ENCODE data around the gene PTPRD. TPM values are rescaled to one million over a fixed set of nuclear protein-coding genes. Genes with fewer than 3 reads are reported as not detected.

PTPRD gene
- total RNA-seq, 1 donor from 2014 or later, result 139 TPM

GRCh38 chr9:8622222-8622802, 1990.5 kb downstream of the PTPRD start:
- no peak overlapping the region for H3K4me3 Mint-ChIP-seq
- TF ChIP-seq CTCF (conservative IDR thresholded peaks at IDR 0.05), result no peak
- H3K27ac Mint-ChIP-seq (ENCODE audit: unreplicated experiment), result no peak overlapping the region
- no peaks in the 10 kb centered on the region for H3K4me1 Mint-ChIP-seq
- no peaks in the 10 kb centered on the region for H3K27me3 Mint-ChIP-seq (ENCODE audit: low read depth)
- no peak for DNase-seq (ENCODE audit: low read depth, low spot score)
- no peaks in the 10 kb centered on the region for H3K9me3 Mint-ChIP-seq
- H3K36me3 Mint-ChIP-seq (ENCODE audit: low read depth), result peaks cover 4% of the 10 kb centered on the region

GRCh38 chr9:8621416-8621815, 1991.4 kb downstream of the PTPRD start:
- DNase-seq (ENCODE audit: low read depth, low spot score), result no peak
- Mint-ChIP-seq H3K36me3 (ENCODE audit: low read depth) (no peaks in the 10 kb centered on the region), H3K4me3 (no peak overlapping the region), H3K27me3 (ENCODE audit: low read depth) (no peaks in the 10 kb centered on the region), H3K9me3 (no peaks in the 10 kb centered on the region), H3K27ac (ENCODE audit: unreplicated experiment) (no peak overlapping the region), H3K4me1 (no peaks in the 10 kb centered on the region)
- no peak for TF ChIP-seq CTCF (conservative IDR thresholded peaks at IDR 0.05)

- no peaks in the 10 kb centered on the region for H3K9me3 Mint-ChIP-seq
- peaks cover 3% of the 10 kb centered on the region for H3K36me3 Mint-ChIP-seq (ENCODE audit: low read depth)
Measured at GRCh38 chr9:8616414-8616813, 1996.4 kb downstream of the PTPRD start.

GRCh38 chr9:8614926-8615440, 1997.8 kb downstream of the PTPRD start:
- no peak for TF ChIP-seq CTCF (conservative IDR thresholded peaks at IDR 0.05)
- H3K27ac Mint-ChIP-seq (ENCODE audit: unreplicated experiment), result no peak overlapping the region
- no peak overlapping the region for H3K4me3 Mint-ChIP-seq
- no peak for DNase-seq (ENCODE audit: low read depth, low spot score)
- H3K27me3 Mint-ChIP-seq (ENCODE audit: low read depth), result no peaks in the 10 kb centered on the region
- peaks cover 12% of the 10 kb centered on the region for H3K4me1 Mint-ChIP-seq
- peaks cover 3% of the 10 kb centered on the region for H3K36me3 Mint-ChIP-seq (ENCODE audit: low read depth)
- no peaks in the 10 kb centered on the region for H3K9me3 Mint-ChIP-seq

More at GRCh38 chr9:8616414-8616813, 1996.4 kb downstream of the PTPRD start:
- Mint-ChIP-seq H3K4me1 (peaks cover 12% of the 10 kb centered on the region), H3K27ac (ENCODE audit: unreplicated experiment) (no peak overlapping the region), H3K4me3 (no peak overlapping the region), H3K27me3 (ENCODE audit: low read depth) (no peaks in the 10 kb centered on the region)
- TF ChIP-seq CTCF (conservative IDR thresholded peaks at IDR 0.05), result no peak
- DNase-seq (ENCODE audit: low read depth, low spot score), result no peak

- DNase-seq (ENCODE audit: low read depth, low spot score), result no peak
- no peak for TF ChIP-seq CTCF (conservative IDR thresholded peaks at IDR 0.05)
- H3K4me1 Mint-ChIP-seq, result peaks cover 12% of the 10 kb centered on the region
- H3K4me3 Mint-ChIP-seq, result no peak overlapping the region
- no peaks in the 10 kb centered on the region for H3K27me3 Mint-ChIP-seq (ENCODE audit: low read depth)
- H3K9me3 Mint-ChIP-seq, result no peaks in the 10 kb centered on the region
- H3K36me3 Mint-ChIP-seq (ENCODE audit: low read depth), result peaks cover 3% of the 10 kb centered on the region
- no peak overlapping the region for H3K27ac Mint-ChIP-seq (ENCODE audit: unreplicated experiment)
Measured at GRCh38 chr9:8613346-8613825, 1999.4 kb downstream of the PTPRD start.

Measured in neural crest cell (in vitro differentiated cells).